Activated CD8-positive, alpha-beta memory T cell treated with anti-CD3 and anti-CD28 coated beads, Interleukin-2, amount 10 ng/mL, durations not matched to agents 7 days and 5 days (primary cell): ENCODE data around the gene CIROP. TPM values are rescaled to one million over a fixed set of nuclear protein-coding genes. Genes with fewer than 3 reads are reported as not detected.

Experiments
- ATAC-seq: fragments of 150-1000 bp; cut with Tn5 transposase; one replicate; pipeline ENCODE4 v1.10.0; 2021; ENCODE audit warnings: moderate library complexity
- CTCF ChIA-PET: fragments of 350-600 bp; sonication (Branson Sonifier 250); formaldehyde crosslinking; loops from one replicate; lab custom pipeline; 2021; ENCODE audit warnings: antibody characterized with exemption; lab: Charles Lee
- DNase-seq: peaks from one replicate; pipeline ENCODE4 v3.0.0-alpha.2; 2020
- H3K27ac Mint-ChIP-seq: one replicate; pipeline ENCODE4 v1.8.0; 2021; ENCODE audit warnings: mild to moderate bottlenecking, mixed read lengths
- H3K27me3 Mint-ChIP-seq: one replicate; pipeline ENCODE4 v1.8.0; 2021; ENCODE audit warnings: mixed read lengths
- H3K36me3 Mint-ChIP-seq: one replicate; pipeline ENCODE4 v1.8.0; 2021; ENCODE audit warnings: mild to moderate bottlenecking, mixed read lengths
- H3K4me1 Mint-ChIP-seq: one replicate; pipeline ENCODE4 v1.8.0; 2021; ENCODE audit warnings: mixed read lengths
- H3K4me3 Mint-ChIP-seq: one replicate; pipeline ENCODE4 v1.8.0; 2021; ENCODE audit warnings: mild to moderate bottlenecking, moderate library complexity, mixed read lengths
- H3K9me3 Mint-ChIP-seq: one replicate; pipeline ENCODE4 v1.8.0; 2022; ENCODE audit warnings: low read depth, mixed read lengths
- total RNA-seq, 2 experiments: library from RNA; stranded (reverse); gene quantifications; one replicate each; pipeline ENCODE4 v1.2.3, GENCODE V29; 2021

CIROP gene
- total RNA-seq, 2 experiments from 2014 or later = not detected

GRCh38 chr14:23125933-23126524, 21.2 kb upstream of the CIROP start:
- ATAC-seq = no peak
- Mint-ChIP-seq H3K36me3 (no peaks in the 10 kb centered on the region), H3K4me3 (no peak overlapping the region), H3K27me3 (peaks cover 7% of the 10 kb centered on the region), H3K27ac (no peak overlapping the region), H3K9me3 (no peaks in the 10 kb centered on the region), H3K4me1 (peaks cover 16% of the 10 kb centered on the region)
- no peak for DNase-seq
- CTCF ChIA-PET = interaction anchor here (1.0 to 6.8 kb wide), 2 partner anchors 56 to 61 kb away, joined by 3 to 285 read pairs; partner anchors contain the start of gene SLC7A8

- Mint-ChIP-seq H3K27ac (no peak overlapping the region), H3K9me3 (no peaks in the 10 kb centered on the region), H3K27me3 (peaks cover 2% of the 10 kb centered on the region), H3K4me3 (no peak overlapping the region), H3K36me3 (no peaks in the 10 kb centered on the region), H3K4me1 (peaks cover 26% of the 10 kb centered on the region)
- ATAC-seq (no peak), DNase-seq (no peak)
- CTCF ChIA-PET = interaction anchor here (0.8 to 6.8 kb wide), 3 partner anchors 56 to 70 kb away, joined by 3 to 285 read pairs (median 3); partner anchors contain the start of gene SLC7A8
These were observed 20.2 kb upstream of the CIROP start for GRCh38 chr14:23125011-23125410.

GRCh38 chr14:23124337-23124954, 19.7 kb upstream of the CIROP start:
- ATAC-seq (no peak), DNase-seq (no peak)
- no peaks in the 10 kb centered on the region for H3K36me3 Mint-ChIP-seq
- H3K27me3 Mint-ChIP-seq = peaks cover 2% of the 10 kb centered on the region
- H3K4me1 Mint-ChIP-seq = peaks cover 32% of the 10 kb centered on the region
- CTCF ChIA-PET = interaction anchor here (1.2 to 6.8 kb wide), 2 partner anchors 56 to 57 kb away, joined by 3 to 285 read pairs; partner anchors contain the start of gene SLC7A8
- H3K9me3 Mint-ChIP-seq = no peaks in the 10 kb centered on the region
- no peak overlapping the region for H3K27ac Mint-ChIP-seq
- H3K4me3 Mint-ChIP-seq = no peak overlapping the region

- Mint-ChIP-seq H3K27me3 (no peaks in the 10 kb centered on the region), H3K4me1 (peaks cover 36% of the 10 kb centered on the region), H3K9me3 (no peaks in the 10 kb centered on the region), H3K36me3 (no peaks in the 10 kb centered on the region), H3K4me3 (no peak overlapping the region), H3K27ac (no peak overlapping the region)
- ATAC-seq = no peak
- CTCF ChIA-PET = interaction anchor here (0.5 to 6.8 kb wide), 2 partner anchors 38 to 58 kb away, joined by 3 to 285 read pairs; partner anchors contain the start of gene SLC7A8
- DNase-seq = no peak
These were observed 18.6 kb upstream of the CIROP start for GRCh38 chr14:23123419-23123818.

GRCh38 chr14:23122086-23122485, 17.3 kb upstream of the CIROP start:
- CTCF ChIA-PET = interaction anchor here (0.9 to 6.8 kb wide), 20 partner anchors 10 to 260 kb away, joined by 3 to 285 read pairs (median 16); partner anchors contain the start of genes ACIN1, C14orf119, CDH24 and HAUS4
- no peaks in the 10 kb centered on the region for H3K36me3 Mint-ChIP-seq
- no peak overlapping the region for H3K4me3 Mint-ChIP-seq
- no peak overlapping the region for H3K27ac Mint-ChIP-seq
- no peaks in the 10 kb centered on the region for H3K9me3 Mint-ChIP-seq
- DNase-seq (no peak), ATAC-seq (no peak)
- peaks cover 34% of the 10 kb centered on the region for H3K4me1 Mint-ChIP-seq
- H3K27me3 Mint-ChIP-seq = no peaks in the 10 kb centered on the region

GRCh38 chr14:23121361-23121771, 16.6 kb upstream of the CIROP start:
- Mint-ChIP-seq H3K27ac (peak overlapping the region; percentile 91), H3K9me3 (no peaks in the 10 kb centered on the region), H3K4me3 (no peak overlapping the region), H3K36me3 (no peaks in the 10 kb centered on the region), H3K27me3 (no peaks in the 10 kb centered on the region), H3K4me1 (peaks cover 34% of the 10 kb centered on the region)
- peak; percentile 51 for DNase-seq
- CTCF ChIA-PET = interaction anchor here (0.7 to 6.8 kb wide), 42 partner anchors 9 to 260 kb away, joined by 3 to 285 read pairs (median 7); partner anchors contain the start of genes ACIN1, C14orf119, CDH24 and CIROP
- no peak for ATAC-seq

GRCh38 chr14:23120541-23121251, 15.9 kb upstream of the CIROP start:
- Mint-ChIP-seq H3K36me3 (no peaks in the 10 kb centered on the region), H3K4me3 (peak overlapping the region; percentile 22), H3K27me3 (no peaks in the 10 kb centered on the region), H3K4me1 (peaks cover 35% of the 10 kb centered on the region), H3K27ac (peak overlapping the region; percentile 91), H3K9me3 (no peaks in the 10 kb centered on the region)
- ATAC-seq = peak; percentile 84
- peak; percentile 91 for DNase-seq
- CTCF ChIA-PET = interaction anchor here (0.6 to 6.8 kb wide), 69 partner anchors 9 to 433 kb away, joined by 3 to 285 read pairs (median 5); partner anchors contain the start of genes ACIN1, AJUBA, C14orf119 and CDH24

GRCh38 chr14:23119363-23120327, 14.9 kb upstream of the CIROP start:
- Mint-ChIP-seq H3K4me1 (peaks cover 42% of the 10 kb centered on the region), H3K36me3 (no peaks in the 10 kb centered on the region), H3K4me3 (peak overlapping the region; percentile 33), H3K27me3 (no peaks in the 10 kb centered on the region), H3K9me3 (no peaks in the 10 kb centered on the region), H3K27ac (peak overlapping the region; percentile 91)
- CTCF ChIA-PET = interaction anchor here (0.6 to 6.8 kb wide), 31 partner anchors 8 to 434 kb away, joined by 3 to 285 read pairs (median 5); partner anchors contain the start of genes ACIN1, C14orf119, CIROP and HOMEZ
- ATAC-seq (peak; percentile 52), DNase-seq (peak; percentile 66)

GRCh38 chr14:23118506-23119362, 13.9 kb upstream of the CIROP start, which contains the start of gene CEBPE:
CEBPE (minus strand) TSS chr14:23119255; CDS start chr14:23119091, 164 bp downstream.
- Mint-ChIP-seq H3K27me3 (peaks cover 3% of the 10 kb centered on the region), H3K27ac (peak within 1 kb of the TSS; percentile 91), H3K4me1 (peaks cover 46% of the 10 kb centered on the region), H3K9me3 (no peaks in the 10 kb centered on the region), H3K4me3 (peak within 1 kb of the TSS; percentile 33), H3K36me3 (no peaks in the 10 kb centered on the region)
- CTCF ChIA-PET = interaction anchor here (0.6 to 6.8 kb wide), 10 partner anchors 7 to 262 kb away, joined by 3 to 285 read pairs (median 14); partner anchors contain the start of genes ACIN1, C14orf119 and SLC7A8
- DNase-seq = no peak
- no peak for ATAC-seq

GRCh38 chr14:23117371-23118020, 12.7 kb upstream of the CIROP start:
- no peak overlapping the region for H3K4me3 Mint-ChIP-seq
- H3K9me3 Mint-ChIP-seq = no peaks in the 10 kb centered on the region
- peaks cover 3% of the 10 kb centered on the region for H3K27me3 Mint-ChIP-seq
- DNase-seq (no peak), ATAC-seq (no peak)
- CTCF ChIA-PET = no interaction called here
- peaks cover 50% of the 10 kb centered on the region for H3K4me1 Mint-ChIP-seq
- H3K36me3 Mint-ChIP-seq = no peaks in the 10 kb centered on the region
- no peak overlapping the region for H3K27ac Mint-ChIP-seq

GRCh38 chr14:23115918-23116317, 11.1 kb upstream of the CIROP start:
- ATAC-seq (no peak), DNase-seq (no peak)
- Mint-ChIP-seq H3K27me3 (peaks cover 3% of the 10 kb centered on the region), H3K36me3 (no peaks in the 10 kb centered on the region), H3K4me3 (no peak overlapping the region), H3K9me3 (no peaks in the 10 kb centered on the region), H3K27ac (no peak overlapping the region), H3K4me1 (peaks cover 42% of the 10 kb centered on the region)
- CTCF ChIA-PET = no interaction called here
